ENCODE data around the gene TMEM170A.
"Not testable (repeated sequence)": the region's sequence is repeated elsewhere in the genome, so short reads cannot be mapped to it uniquely, and the experiment has no call there.

Gene TMEM170A

GRCh38 chr16:75479421-75479990 lies 15.0 kb upstream of the TMEM170A start:
- DNase-seq: no peak

GRCh38 chr16:75478480-75479345 lies 14.2 kb upstream of the TMEM170A start:
- DNase-seq: no peak

- DNase-seq: no peak
Observed at GRCh38 chr16:75477680-75478473, 13.4 kb upstream of the TMEM170A start.

- DNase-seq: no peak
Observed at GRCh38 chr16:75476817-75477216, 12.3 kb upstream of the TMEM170A start.

GRCh38 chr16:75475420-75475847 lies 10.9 kb upstream of the TMEM170A start:
- DNase-seq: no peak

GRCh38 chr16:75472908-75473877 lies 8.7 kb upstream of the TMEM170A start:
- DNase-seq: no peak

GRCh38 chr16:75471723-75472633 lies 7.5 kb upstream of the TMEM170A start:
- no peak for DNase-seq

GRCh38 chr16:75466760-75467159 lies 2.3 kb upstream of the TMEM170A start:
- DNase-seq: no peak

- DNase-seq: not testable (repeated sequence)
Observed at GRCh38 chr16:75463389-75464121, 934 bp downstream of the TMEM170A start.

- no peak for DNase-seq
Observed at GRCh38 chr16:75462806-75463205, 1.7 kb downstream of the TMEM170A start.

GRCh38 chr16:75461575-75461974 lies 2.9 kb downstream of the TMEM170A start:
- no peak for DNase-seq

GRCh38 chr16:75460446-75460845 lies 4.0 kb downstream of the TMEM170A start:
- no peak for DNase-seq

GRCh38 chr16:75459691-75460090 lies 4.8 kb downstream of the TMEM170A start:
- no peak for DNase-seq

GRCh38 chr16:75458439-75458838 lies 6.0 kb downstream of the TMEM170A start:
- DNase-seq: no peak

- no peak for DNase-seq
Observed at GRCh38 chr16:75458029-75458428, 6.5 kb downstream of the TMEM170A start.

- no peak for DNase-seq
Observed at GRCh38 chr16:75457485-75458021, 6.9 kb downstream of the TMEM170A start.

- no peak for DNase-seq
Observed at GRCh38 chr16:75456971-75457370, 7.5 kb downstream of the TMEM170A start.

GRCh38 chr16:75456486-75456885 lies 8.0 kb downstream of the TMEM170A start:
- not testable (repeated sequence) for DNase-seq

GRCh38 chr16:75455677-75456076 lies 8.8 kb downstream of the TMEM170A start:
- DNase-seq: no peak
